WI38 (cell line): ENCODE results near the gene BPIFB4.

ENCODE experiments used
- H3K4me3 ChIP-seq: 2 replicates; pipeline ENCODE4 v1.5.1; 2011; ENCODE audit warnings: low read depth, mild to moderate bottlenecking, control low read depth, low read length
- CTCF ChIP-seq: IDR thresholded peaks from 2 replicates; pipeline ENCODE4 v1.5.1; 2012; ENCODE audit warnings: low read depth, mild to moderate bottlenecking, control low read depth, low read length

BPIFB4 gene

DNA sequence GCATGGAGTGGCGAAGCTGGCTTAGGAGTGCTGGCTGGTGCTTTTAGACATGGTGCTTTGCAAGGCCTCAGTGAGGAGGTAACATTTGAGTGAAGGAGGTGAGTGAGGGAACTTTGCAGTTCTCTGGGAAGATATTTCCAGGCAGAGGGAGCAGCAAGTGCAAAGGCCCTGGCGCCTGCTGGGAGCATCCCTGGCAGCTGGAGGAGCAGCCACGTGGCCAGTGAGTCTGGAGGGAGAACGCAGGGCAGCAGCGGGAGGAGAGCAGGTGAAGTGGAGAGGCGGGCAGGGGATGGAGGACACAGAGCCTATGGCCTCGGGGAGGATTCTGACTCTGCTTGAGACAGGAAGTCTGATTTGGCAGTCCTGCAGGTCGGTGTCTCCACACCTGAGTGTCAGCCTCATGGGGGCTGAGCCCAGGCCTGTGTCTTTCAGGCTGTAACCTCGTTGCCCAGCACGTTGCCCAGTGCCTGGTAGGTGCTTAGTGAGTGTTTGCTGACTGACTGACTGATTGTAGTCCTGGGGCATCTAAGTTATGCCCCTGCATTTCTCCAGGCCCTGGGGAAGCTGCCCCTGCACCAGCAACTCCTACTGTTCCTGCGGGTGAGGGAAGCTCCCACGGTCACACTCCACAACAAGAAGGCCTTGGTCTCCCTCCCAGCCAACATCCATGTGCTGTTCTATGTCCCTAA is 11.0 kb upstream of the BPIFB4 start:
- no peak for TF ChIP-seq CTCF

GRCh38 chr20:33069673-33070072 is 9.8 kb upstream of the BPIFB4 start:
- TF ChIP-seq CTCF: no peak
- no peak overlapping the region for H3K4me3 ChIP-seq

More for the DNA sequence above, 11.0 kb upstream of the BPIFB4 start:
- no peak overlapping the region for H3K4me3 ChIP-seq

GRCh38 chr20:33070111-33071053 is 9.1 kb upstream of the BPIFB4 start:
- H3K4me3 ChIP-seq: no peak overlapping the region
- TF ChIP-seq CTCF: no peak

GRCh38 chr20:33071198-33071597 is 8.2 kb upstream of the BPIFB4 start:
- TF ChIP-seq CTCF: no peak
- no peak overlapping the region for H3K4me3 ChIP-seq

GRCh38 chr20:33072362-33072761 is 7.1 kb upstream of the BPIFB4 start:
- no peak overlapping the region for H3K4me3 ChIP-seq
- TF ChIP-seq CTCF: no peak

- no peak overlapping the region for H3K4me3 ChIP-seq
These were observed 6.6 kb upstream of the BPIFB4 start for GRCh38 chr20:33072813-33073212.

More at GRCh38 chr20:33072813-33073212, 6.6 kb upstream of the BPIFB4 start:
- TF ChIP-seq CTCF: no peak
